Measurements from ENCODE around the gene EXD3. TPM values are rescaled to one million over a fixed set of nuclear protein-coding genes. Genes with fewer than 3 reads are reported as not detected.

Gene EXD3
- total and polyA plus RNA-seq, 2 of the 4 experiments (the other 2 are of a cell fraction) = 1.1 to 7.4 TPM

GRCh38 chr9:137446851-137447471 is 24.0 kb upstream of the EXD3 start:
- Histone ChIP-seq H2AK5ac (ENCODE audit: low read depth, low read length) (no peak overlapping the region), H3K9ac (ENCODE audit: low read depth, low read length) (no peak overlapping the region), H3K56ac (ENCODE audit: extremely low read depth, insufficient read depth, low read length) (no peak overlapping the region), H4K8ac (ENCODE audit: low read depth in 2 of 2, low read length in 2 of 2) (no peak overlapping the region), H3K36me3 (ENCODE audit: control insufficient read depth, insufficient read depth, low read length) (peaks cover 18% of the 10 kb centered on the region), H2BK120ac (ENCODE audit: low read depth, low read length) (no peak overlapping the region), H3K4me3 (ENCODE audit: insufficient read depth, low read depth, low read length) (no peak overlapping the region), H3K4me2 (ENCODE audit: low read depth, low read length) (no peak overlapping the region), H3K9me3 (ENCODE audit: control insufficient read depth, insufficient read depth, low read length) (no peaks in the 10 kb centered on the region), H3K27me3 (ENCODE audit: control insufficient read depth, insufficient read depth, low read length) (peaks cover 3% of the 10 kb centered on the region; the same call in 1 of the 2 replicates), H3K4me1 (ENCODE audit: control insufficient read depth, insufficient read depth, low read length) (peaks cover 2% of the 10 kb centered on the region; the same call in 1 of the 2 replicates), H2BK20ac (ENCODE audit: low read depth, low read length) (no peak overlapping the region), H3K79me1 (ENCODE audit: low read depth in 1 of 2, low read length in 2 of 2) (no peaks in the 10 kb centered on the region), H3K18ac (ENCODE audit: low read depth, low read length) (no peak overlapping the region), H4K91ac (ENCODE audit: insufficient read depth, low read depth, low read length) (no peak overlapping the region), H4K20me1 (ENCODE audit: insufficient read depth, low read length) (peaks cover 4% of the 10 kb centered on the region; the same call in 1 of the 2 replicates), H2BK15ac (ENCODE audit: low read depth, low read length) (no peak overlapping the region), H3K9me1 (ENCODE audit: insufficient read depth, low read length) (no peaks in the 10 kb centered on the region), H3K27ac (ENCODE audit: insufficient read depth, low read length) (no peak overlapping the region), H2AK9ac (replicated peaks; ENCODE audit: low read depth, low read length, poor library complexity) (no peak overlapping the region), H2BK5ac (ENCODE audit: low read depth, low read length, poor library complexity, severe bottlenecking) (no peak overlapping the region), H4K5ac (ENCODE audit: low read depth, low read length) (no peak overlapping the region), H3K14ac (replicated peaks; ENCODE audit: low read depth, low read length) (no peak overlapping the region), H3K23ac (ENCODE audit: low read depth, low read length) (no peak overlapping the region), H3K4ac (ENCODE audit: low read depth, low read length) (no peak overlapping the region), H2AFZ (replicated peaks; ENCODE audit: low read length, poor library complexity) (no peak overlapping the region)
- ChIA-PET CTCF (no interaction called here), POLR2A (ENCODE audit: unreplicated experiment) (no interaction called here)
- TF ChIP-seq USF2 (IDR thresholded peaks at IDR 0.05; ENCODE audit: low read depth, low read length) (no peak), CHD1 (IDR thresholded peaks at IDR 0.05; ENCODE audit: low read depth, low read length) (no peak), POLR2A (IDR thresholded peaks at IDR 0.05; ENCODE audit: low read depth, low read length) (no peak), MAZ (IDR thresholded peaks at IDR 0.05; ENCODE audit: borderline replicate concordance, low read depth, low read length) (no peak), FOS (IDR thresholded peaks at IDR 0.05; ENCODE audit: low read depth, low read length) (no peak), BHLHE40 (IDR thresholded peaks at IDR 0.05; ENCODE audit: low read depth, low read length) (no peak), RAD21 (IDR thresholded peaks at IDR 0.05; ENCODE audit: low read length) (no peak), ELK1 (IDR thresholded peaks at IDR 0.05; ENCODE audit: borderline replicate concordance, low read depth, low read length) (no peak), RFX5 (IDR thresholded peaks at IDR 0.05; ENCODE audit: low read depth, low read length) (no peak), CEBPB (IDR thresholded peaks at IDR 0.05; ENCODE audit: low read depth, low read length) (no peak), NFE2L2 (IDR thresholded peaks at IDR 0.05; ENCODE audit: low read depth, low read length) (no peak), RCOR1 (IDR thresholded peaks at IDR 0.05; ENCODE audit: insufficient replicate concordance, low read length) (no peak), MXI1 (IDR thresholded peaks at IDR 0.05; ENCODE audit: borderline replicate concordance, low read depth, low read length) (no peak), SMC3 (IDR thresholded peaks at IDR 0.05; ENCODE audit: low read depth, low read length) (no peak), CTCF (conservative IDR thresholded peaks at IDR 0.05; ENCODE audit: low read depth, low read length) (no peak), MAFK (IDR thresholded peaks at IDR 0.05; ENCODE audit: low read depth, low read length) (no peak)
- intact Hi-C loops (cut with micrococcal nuclease) = no loop called here
- no TSS peak for BruUV-seq (replicated peaks)
- DNase-seq = no peak
- dilution Hi-C loops (cut with HindIII; ENCODE audit: low sequenced_read_pairs, unreplicated experiment) = no loop called here
- no peak for ATAC-seq (ENCODE audit: low read depth)
- WGBS, 2 experiments (ENCODE audit: extremely low coverage in 2 of 2, insufficient read length in 1 of 2) = 88% methylated on average over 13 of the region's 21 CpGs; no CpG with 5 or more reads in 1 of the 2 experiments
- in situ Hi-C loops (cut with MboI; ENCODE audit: low sequenced_read_pairs) = no loop called here

Measured in IMR-90 (cell line).